Skeletal muscle satellite cell (primary cell): Measurements from ENCODE around the gene PEX5L.
A peak's percentile ranks its signal among the peaks of the same experiment; 100 is the strongest.
"Not testable (repeated sequence)": the region's sequence is repeated elsewhere in the genome, so short reads cannot be mapped to it uniquely, and the experiment has no call there.

Experiments used
- H3K27me3 ChIP-seq: 2 replicates; pipeline ENCODE4 v1.7.0; 2013; ENCODE audit warnings: low read length; ENCODE audit not compliant: control insufficient read depth, insufficient read depth
- H3K36me3 ChIP-seq: 2 replicates; pipeline ENCODE4 v1.7.0; 2013; ENCODE audit warnings: mild to moderate bottlenecking, control low read depth, low read length; ENCODE audit not compliant: insufficient read depth
- H3K4me1 ChIP-seq: 2 replicates; pipeline ENCODE4 v1.7.0; 2013; ENCODE audit warnings: low read length; ENCODE audit not compliant: control insufficient read depth, insufficient read depth
- H3K4me2 ChIP-seq: 2 replicates; pipeline ENCODE4 v1.7.0; 2013; ENCODE audit warnings: mild to moderate bottlenecking, low read length
- H3K4me3 ChIP-seq: 2 replicates; pipeline ENCODE4 v1.7.0; 2013; ENCODE audit warnings: low read length
- H3K9ac ChIP-seq: 2 replicates; pipeline ENCODE4 v1.7.0; 2013; ENCODE audit warnings: mild to moderate bottlenecking, low read depth, low read length, moderate library complexity
- H3K9me3 ChIP-seq: replicated peaks from 2 replicates; pipeline ENCODE4 v1.7.0; 2013; ENCODE audit warnings: mild to moderate bottlenecking, control low read depth, low read length

The PEX5L gene

DNA sequence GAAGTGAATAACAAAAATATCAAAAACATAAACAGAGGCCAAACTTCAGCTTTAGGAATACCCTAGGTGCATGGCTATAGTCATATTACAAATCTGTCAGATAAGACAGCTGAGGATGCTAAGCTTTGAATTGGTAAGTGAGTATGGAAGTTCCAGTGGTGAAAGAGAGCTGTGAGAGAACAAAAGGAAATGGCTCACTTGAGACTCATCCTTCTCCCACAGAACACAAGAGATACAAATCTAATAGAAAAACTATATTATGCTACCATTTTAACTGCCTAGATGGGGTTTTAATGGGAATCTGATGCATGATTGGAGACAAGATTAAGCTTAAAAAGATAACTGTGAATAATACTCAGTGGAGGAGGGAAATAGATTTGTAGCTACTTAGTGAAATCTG lies 21.5 kb upstream of the PEX5L start:
- Histone ChIP-seq H3K9me3 (no peaks in the 10 kb centered on the region), H3K4me2 (no peak overlapping the region), H3K4me3 (no peak overlapping the region), H3K4me1 (no peaks in the 10 kb centered on the region), H3K9ac (no peak overlapping the region), H3K36me3 (no peaks in the 10 kb centered on the region), H3K27me3 (no peaks in the 10 kb centered on the region)

DNA sequence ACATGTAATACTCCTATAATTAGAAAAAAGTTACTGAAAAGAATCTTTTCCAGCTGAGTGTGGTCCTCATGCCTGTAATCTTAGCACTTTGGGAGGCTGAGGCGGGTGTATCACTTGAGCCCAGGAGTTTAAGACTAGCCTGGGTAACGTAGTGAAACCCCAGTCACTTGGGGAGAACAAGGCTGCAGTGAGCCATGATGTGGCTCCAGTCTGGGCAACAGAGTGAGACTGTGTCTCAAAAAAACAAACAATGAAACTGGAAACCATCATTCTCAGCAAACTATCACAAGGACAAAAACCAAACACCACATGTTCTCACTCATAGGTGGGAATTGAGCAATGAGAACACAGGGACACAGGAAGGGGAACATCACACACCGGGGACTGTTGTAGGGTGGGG lies 18.9 kb upstream of the PEX5L start:
- not testable (repeated sequence) for H3K27me3 ChIP-seq, H3K36me3 ChIP-seq, H3K9ac ChIP-seq, H3K4me1 ChIP-seq, H3K4me2 ChIP-seq, H3K4me3 ChIP-seq, H3K9me3 ChIP-seq

DNA sequence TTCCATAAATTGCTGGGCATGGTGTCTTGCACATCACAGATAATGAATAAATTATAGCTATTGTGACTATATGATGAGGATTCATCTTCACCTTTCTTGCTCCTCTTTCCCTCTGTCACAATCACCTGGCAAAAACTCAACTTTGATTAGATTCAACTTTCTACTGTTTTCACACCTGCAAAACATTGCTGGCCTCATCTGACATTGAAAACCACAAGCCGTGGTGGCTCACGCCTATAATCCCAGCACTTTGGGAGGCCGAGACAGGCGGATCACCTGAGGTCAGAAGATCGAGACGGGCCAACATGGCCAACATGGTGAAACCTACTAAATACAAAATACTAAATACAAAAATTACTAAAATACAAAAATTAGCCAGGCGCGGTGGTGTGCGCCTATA lies 12.7 kb upstream of the PEX5L start:
- Histone ChIP-seq H3K4me1 (no peaks in the 10 kb centered on the region), H3K4me2 (no peak overlapping the region), H3K9me3 (no peaks in the 10 kb centered on the region), H3K4me3 (no peak overlapping the region), H3K36me3 (no peaks in the 10 kb centered on the region), H3K27me3 (no peaks in the 10 kb centered on the region), H3K9ac (no peak overlapping the region)

DNA sequence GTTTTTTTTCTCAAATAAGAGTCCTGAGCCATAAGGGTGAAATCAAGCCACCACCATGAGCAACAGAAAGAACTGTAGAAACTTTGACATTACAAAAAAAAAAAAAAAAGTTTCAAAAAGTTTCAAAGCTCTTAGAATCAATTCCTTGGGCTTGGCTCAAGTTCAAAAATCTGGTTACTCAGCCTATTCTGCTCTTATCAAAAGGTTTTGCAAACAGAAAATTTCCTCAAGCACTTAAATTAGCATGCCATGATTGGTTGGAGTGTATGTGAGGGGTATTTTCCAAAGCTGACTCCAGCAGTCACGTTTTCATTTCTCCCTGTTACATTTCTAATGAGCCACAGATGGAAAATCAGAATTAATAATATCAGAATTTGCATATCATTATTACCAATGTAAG lies 12.1 kb upstream of the PEX5L start:
- H3K4me3 ChIP-seq, result no peak overlapping the region
- H3K27me3 ChIP-seq, result no peaks in the 10 kb centered on the region
- no peaks in the 10 kb centered on the region for H3K36me3 ChIP-seq
- no peak overlapping the region for H3K9ac ChIP-seq
- no peaks in the 10 kb centered on the region for H3K9me3 ChIP-seq
- H3K4me1 ChIP-seq, result no peaks in the 10 kb centered on the region
- H3K4me2 ChIP-seq, result no peak overlapping the region

DNA sequence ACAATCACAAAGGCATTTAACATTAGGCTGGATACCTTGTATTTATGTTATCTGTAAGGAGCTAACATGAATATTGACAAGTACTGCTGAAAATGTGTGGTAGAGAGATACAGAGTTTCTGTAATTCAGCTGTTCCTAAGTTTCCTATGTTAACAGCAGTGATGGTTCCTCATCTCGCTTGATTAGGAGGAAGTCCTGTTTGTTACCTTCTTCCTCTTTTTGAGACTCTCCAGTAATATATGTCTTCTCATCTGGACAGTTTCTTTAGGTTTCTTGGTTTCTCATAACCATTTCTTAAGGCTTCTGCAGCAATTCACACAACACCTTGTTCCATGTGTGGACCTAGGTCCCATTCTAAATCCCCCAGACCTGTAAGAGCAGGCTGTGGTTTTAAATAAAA lies 11.4 kb upstream of the PEX5L start:
- H3K36me3 ChIP-seq, result no peaks in the 10 kb centered on the region
- H3K4me3 ChIP-seq, result no peak overlapping the region
- H3K9ac ChIP-seq, result no peak overlapping the region
- no peaks in the 10 kb centered on the region for H3K4me1 ChIP-seq
- no peaks in the 10 kb centered on the region for H3K27me3 ChIP-seq
- H3K9me3 ChIP-seq, result no peaks in the 10 kb centered on the region
- no peak overlapping the region for H3K4me2 ChIP-seq

DNA sequence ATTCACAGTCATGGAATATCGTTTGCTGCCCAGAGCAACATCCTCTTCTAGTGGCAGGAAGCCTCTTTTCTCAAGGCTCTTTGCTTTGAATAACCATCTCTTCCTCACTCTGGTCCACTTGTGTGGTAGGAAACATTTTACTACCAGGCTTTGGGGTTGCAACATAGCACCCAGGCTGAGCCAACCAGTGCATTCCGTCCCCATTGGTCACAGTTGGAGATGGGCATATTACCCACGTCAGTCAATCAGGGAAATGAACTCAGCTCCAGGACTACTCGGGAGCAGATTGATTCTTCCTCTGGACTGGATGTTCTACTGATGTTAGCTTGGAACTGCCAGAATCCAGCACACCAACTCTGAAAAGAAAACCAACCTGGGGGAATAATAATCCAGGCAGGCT lies 4.2 kb upstream of the PEX5L start:
- Histone ChIP-seq H3K4me1 (peaks cover 13% of the 10 kb centered on the region), H3K9me3 (no peaks in the 10 kb centered on the region), H3K4me2 (no peak overlapping the region), H3K4me3 (no peak overlapping the region), H3K9ac (peak overlapping the region; percentile 9), H3K36me3 (no peaks in the 10 kb centered on the region), H3K27me3 (peaks cover 22% of the 10 kb centered on the region)

DNA sequence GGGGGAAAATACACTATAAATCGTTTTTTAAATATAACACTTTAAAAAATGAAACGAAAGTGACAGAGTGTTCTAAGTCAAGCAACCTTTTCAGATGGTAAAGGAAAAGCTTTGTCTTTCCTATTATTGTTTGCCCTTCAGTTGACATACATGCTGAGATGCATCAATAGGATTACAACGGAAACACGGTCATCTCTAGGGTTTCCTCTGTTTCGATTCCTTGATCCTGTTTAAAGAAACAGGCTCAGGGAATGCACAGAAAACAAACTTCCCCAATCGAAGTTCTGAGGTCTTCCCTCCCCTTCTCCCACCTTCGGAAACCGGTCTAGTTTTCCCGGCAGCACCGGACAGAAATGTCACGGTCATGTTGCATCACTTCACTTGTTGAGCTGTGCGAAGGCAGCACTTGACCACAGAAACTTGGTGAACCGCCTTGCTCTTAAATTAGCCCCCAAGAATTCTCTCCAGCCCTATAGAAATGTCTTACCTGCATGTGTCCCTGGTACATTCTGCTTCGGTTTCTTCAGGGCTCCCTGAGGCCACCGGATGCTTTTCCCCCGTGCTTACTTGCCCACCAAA lies 556 bp downstream of the PEX5L start:
- Histone ChIP-seq H3K4me2 (peak overlapping the region; percentile 93), H3K4me1 (peaks cover 8% of the 10 kb centered on the region), H3K9me3 (no peaks in the 10 kb centered on the region), H3K27me3 (peaks cover 27% of the 10 kb centered on the region), H3K4me3 (peak overlapping the region; percentile 70), H3K36me3 (no peaks in the 10 kb centered on the region), H3K9ac (no peak overlapping the region)

DNA sequence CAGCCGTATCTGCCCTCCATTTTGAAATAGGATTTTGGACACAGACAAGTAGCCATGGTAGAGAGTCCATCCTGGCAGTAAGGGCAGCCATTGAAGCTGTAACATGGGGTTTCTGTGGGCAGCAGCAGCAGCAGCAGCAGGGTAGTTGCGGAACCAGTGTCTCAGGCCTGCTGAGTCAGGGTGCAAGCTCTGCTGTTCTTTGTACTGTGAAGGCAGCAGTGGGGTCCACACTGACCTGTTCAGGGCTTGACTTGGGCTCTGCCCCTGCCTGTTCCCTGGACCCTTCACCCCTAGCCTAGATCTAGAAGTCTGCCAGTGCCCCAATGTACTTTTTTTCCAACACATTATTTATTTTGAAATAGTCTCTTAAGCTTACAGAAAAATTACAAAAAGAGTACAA lies 9.7 kb downstream of the PEX5L start:
- H3K4me1 ChIP-seq, result no peaks in the 10 kb centered on the region
- no peaks in the 10 kb centered on the region for H3K36me3 ChIP-seq
- H3K27me3 ChIP-seq, result no peaks in the 10 kb centered on the region
- no peaks in the 10 kb centered on the region for H3K9me3 ChIP-seq
- H3K4me2 ChIP-seq, result no peak overlapping the region
- H3K9ac ChIP-seq, result no peak overlapping the region
- H3K4me3 ChIP-seq, result no peak overlapping the region

DNA sequence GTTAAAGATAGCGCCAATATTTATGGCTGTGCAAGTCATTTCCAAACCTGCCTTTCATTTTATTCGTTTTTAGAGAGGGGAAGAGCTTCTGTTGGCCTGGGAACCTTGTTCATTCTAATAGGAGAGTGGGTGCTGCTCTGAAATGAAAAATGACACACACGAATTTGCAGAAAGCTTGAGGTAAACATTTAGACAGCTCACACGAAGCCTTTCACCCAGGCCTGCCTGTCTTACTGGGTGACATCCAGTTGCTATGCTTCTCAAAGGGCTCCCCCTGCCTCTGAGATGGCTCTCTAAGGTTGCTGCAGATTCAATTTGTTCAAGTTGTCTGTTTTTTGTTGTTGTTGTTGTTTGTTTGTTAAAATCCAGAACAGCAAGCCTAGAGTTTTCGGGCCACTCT lies 18.2 kb downstream of the PEX5L start:
- H3K9ac ChIP-seq, result no peak overlapping the region
- no peaks in the 10 kb centered on the region for H3K36me3 ChIP-seq
- no peak overlapping the region for H3K4me2 ChIP-seq
- no peaks in the 10 kb centered on the region for H3K9me3 ChIP-seq
- no peaks in the 10 kb centered on the region for H3K27me3 ChIP-seq
- no peak overlapping the region for H3K4me3 ChIP-seq
- no peaks in the 10 kb centered on the region for H3K4me1 ChIP-seq

DNA sequence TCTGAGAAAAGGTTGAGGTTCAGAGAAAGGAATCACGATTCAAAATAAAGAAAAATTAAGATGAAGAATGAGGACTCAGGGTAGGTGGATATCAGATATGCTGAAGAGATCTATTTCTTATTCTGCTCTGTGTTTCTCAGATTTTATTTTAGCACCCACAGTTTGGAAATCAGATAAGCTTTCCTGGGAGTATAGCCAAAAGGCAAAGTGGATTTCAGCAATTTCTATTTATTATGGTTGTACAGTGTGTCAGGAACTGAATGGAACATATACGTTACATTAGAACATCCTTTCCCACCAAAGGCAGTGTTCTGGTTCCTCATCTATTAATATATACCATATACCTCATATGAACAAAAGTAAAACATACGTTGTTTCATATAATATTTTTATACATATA lies 18.9 kb downstream of the PEX5L start:
- Histone ChIP-seq H3K36me3 (no peaks in the 10 kb centered on the region), H3K27me3 (no peaks in the 10 kb centered on the region), H3K4me1 (no peaks in the 10 kb centered on the region), H3K4me3 (no peak overlapping the region), H3K9ac (no peak overlapping the region), H3K4me2 (no peak overlapping the region), H3K9me3 (no peaks in the 10 kb centered on the region)

DNA sequence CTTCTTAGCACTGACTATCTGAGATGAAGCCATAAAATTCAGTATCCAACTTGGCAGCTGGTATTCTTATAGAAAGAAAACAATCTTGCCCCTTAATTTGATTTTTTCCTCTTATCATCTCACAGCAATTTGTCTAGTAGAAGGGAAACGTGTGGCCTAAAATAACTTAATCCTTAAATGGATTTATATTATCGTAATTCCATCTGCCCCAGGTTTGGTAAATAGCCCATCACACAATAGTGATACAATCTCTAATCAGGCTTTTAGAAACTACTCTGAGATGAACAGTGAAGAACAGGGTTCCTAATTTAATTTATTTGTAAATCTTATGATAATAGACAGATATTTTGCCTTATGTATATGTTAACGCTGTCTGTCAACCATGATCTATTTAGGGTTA lies 24.8 kb downstream of the PEX5L start:
- Histone ChIP-seq H3K27me3 (no peaks in the 10 kb centered on the region), H3K9me3 (no peaks in the 10 kb centered on the region), H3K9ac (no peak overlapping the region), H3K4me3 (no peak overlapping the region), H3K36me3 (no peaks in the 10 kb centered on the region), H3K4me1 (no peaks in the 10 kb centered on the region), H3K4me2 (no peak overlapping the region)

DNA sequence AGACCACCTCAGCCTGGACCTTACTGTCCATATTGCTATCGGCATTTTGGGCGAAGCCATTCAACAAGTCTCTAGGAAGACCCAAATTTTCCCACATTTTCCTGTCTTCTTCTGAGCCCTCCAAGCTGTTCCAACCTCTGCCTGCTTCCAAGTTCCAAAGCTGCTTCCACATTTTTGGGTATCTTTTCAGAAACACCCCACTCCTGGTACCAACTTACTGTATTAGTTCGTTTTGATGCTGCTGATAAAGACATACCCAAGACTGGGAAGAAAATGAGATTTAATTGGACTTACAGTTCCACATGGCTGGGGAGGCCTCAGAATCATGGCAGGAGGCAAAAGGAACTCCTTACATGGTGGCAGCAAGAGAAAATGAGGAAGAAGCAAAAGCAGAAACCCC lies 28.4 kb downstream of the PEX5L start:
- H3K9ac ChIP-seq, H3K4me2 ChIP-seq, H3K27me3 ChIP-seq, H3K4me3 ChIP-seq, H3K36me3 ChIP-seq, H3K9me3 ChIP-seq, H3K4me1 ChIP-seq: not testable (repeated sequence)
